Caco-2 (cell line): ENCODE data around the gene PPP1R9A. TPM values are rescaled to one million over a fixed set of nuclear protein-coding genes. Genes with fewer than 3 reads are reported as not detected.

Source experiments
- BruUV-seq: library from RNA; stranded (reverse); fragments of 400-500 nt; replicated peaks from 2 replicates; lab custom pipeline; 2021; lab: Mats Ljungman, UMichigan
- CTCF ChIA-PET: fragments of 300-600 bp; sonication (Branson Sonifier 250); formaldehyde crosslinking; loops from one replicate; lab custom pipeline; 2022; ENCODE audit warnings: antibody characterized with exemption; lab: Charles Lee
- POLR2A ChIA-PET: fragments of 300-600 bp; sonication (Branson Sonifier 250); formaldehyde crosslinking; loops from one replicate; lab custom pipeline; 2022; ENCODE audit warnings: antibody characterized with exemption; lab: Charles Lee
- DNase-seq, 2 experiments: peaks; one replicate each; pipeline versions ENCODE4 v3.0.0 to v3.0.0-alpha.2; 2020 to 2022
- H3K27me3 ChIP-seq: replicated peaks from 2 replicates; pipeline ENCODE4 v1.6.0; 2011; ENCODE audit warnings: low read length; ENCODE audit not compliant: control insufficient read depth, insufficient read depth
- H3K36me3 ChIP-seq: 2 replicates; pipeline ENCODE4 v1.5.1; 2011; ENCODE audit warnings: low read length; ENCODE audit not compliant: control insufficient read depth, insufficient read depth
- H3K4me1 ChIP-seq: fragments of 250-450 bp; sonication (Bioruptor Pico); 2 replicates; pipeline ENCODE4 v1.5.1; 2020; ENCODE audit warnings: mild to moderate bottlenecking
- H3K4me3 ChIP-seq: 2 replicates; pipeline ENCODE4 v1.5.1; 2011; ENCODE audit warnings: low read depth, mild to moderate bottlenecking, control low read depth, low read length
- H3K9me3 ChIP-seq: fragments of 250-450 bp; sonication (Bioruptor Pico); 2 replicates; pipeline ENCODE4 v1.5.1; 2020; ENCODE audit warnings: mild to moderate bottlenecking, moderate library complexity
- H3K27ac Mint-ChIP-seq: one replicate; pipeline ENCODE4 v1.8.0; 2022; ENCODE audit warnings: mixed read lengths; ENCODE audit not compliant: unreplicated experiment
- H3K27me3 Mint-ChIP-seq: one replicate; pipeline ENCODE4 v1.8.0; 2022; ENCODE audit warnings: mixed read lengths; ENCODE audit not compliant: insufficient read depth, unreplicated experiment
- H3K36me3 Mint-ChIP-seq: one replicate; pipeline ENCODE4 v1.8.0; 2022; ENCODE audit warnings: mild to moderate bottlenecking, mixed read lengths; ENCODE audit not compliant: insufficient read depth, unreplicated experiment
- H3K4me1 Mint-ChIP-seq: one replicate; pipeline ENCODE4 v1.8.0; 2022; ENCODE audit warnings: low read depth, mixed read lengths; ENCODE audit not compliant: unreplicated experiment
- H3K4me3 Mint-ChIP-seq: one replicate; pipeline ENCODE4 v1.8.0; 2022; ENCODE audit warnings: mild to moderate bottlenecking, moderate library complexity, mixed read lengths; ENCODE audit not compliant: unreplicated experiment
- H3K9me3 Mint-ChIP-seq: one replicate; pipeline ENCODE4 v1.8.0; 2022; ENCODE audit warnings: mixed read lengths; ENCODE audit not compliant: unreplicated experiment
- CTCF ChIP-seq, 2 experiments: fragments of 200-600 bp in 1 of 2; IDR thresholded peaks; 1 replicate in 1 of 2; 2 replicates in 1 of 2; pipeline versions ENCODE4 v1.5.1 to v1.8.0; 2011 to 2022; ENCODE audit warnings: antibody characterized with exemption in 1 of 2, control low read depth in 1 of 2, inconsistent platforms in 1 of 2, low read depth in 1 of 2, low read length in 1 of 2, mild to moderate bottlenecking in 1 of 2, moderate library complexity in 1 of 2; ENCODE audit not compliant: insufficient read depth in 1 of 2, severe bottlenecking in 1 of 2, unreplicated experiment in 1 of 2
- intact Hi-C: fragments of 100-400 bp; cut with micrococcal nuclease; formaldehyde crosslinking; loops from one replicate; pipeline ENCODE4 v1.10.0; 2022; ENCODE audit not compliant: unreplicated experiment
- total RNA-seq: library from RNA; stranded (reverse); gene quantifications from 2 replicates; pipeline ENCODE4 v1.2.3, GENCODE V29; 2022

PPP1R9A gene
- total RNA-seq, 1 experiment from 2014 or later: 37.4 TPM

GRCh38 chr7:94996369-94996768 is 89.0 kb downstream of the PPP1R9A start:
- Mint-ChIP-seq H3K4me1 (peaks cover 11% of the 10 kb centered on the region), H3K9me3 (peaks cover 1% of the 10 kb centered on the region), H3K4me3 (no peak overlapping the region), H3K27ac (no peak overlapping the region), H3K36me3 (no peaks in the 10 kb centered on the region), H3K27me3 (no peaks in the 10 kb centered on the region)
- BruUV-seq: no TSS peak
- Histone ChIP-seq H3K9me3 (no peaks in the 10 kb centered on the region), H3K36me3 (no peaks in the 10 kb centered on the region), H3K4me3 (no peak overlapping the region), H3K4me1 (peaks cover 37% of the 10 kb centered on the region), H3K27me3 (no peaks in the 10 kb centered on the region)
- intact Hi-C loops: no loop called here
- ChIA-PET POLR2A (no interaction called here), CTCF (no interaction called here)
- no peak for DNase-seq
- TF ChIP-seq CTCF (IDR thresholded peaks at IDR 0.05; ENCODE audit: insufficient read depth in 1 of 2, low read depth in 1 of 2, low read length in 1 of 2, severe bottlenecking in 1 of 2, unreplicated experiment in 1 of 2): no peak

GRCh38 chr7:94997547-94997946 is 90.2 kb downstream of the PPP1R9A start:
- no peaks in the 10 kb centered on the region for H3K9me3 Mint-ChIP-seq
- H3K36me3 Mint-ChIP-seq: no peaks in the 10 kb centered on the region
- H3K4me1 Mint-ChIP-seq: peaks cover 11% of the 10 kb centered on the region
- peak overlapping the region; percentile 38 for H3K27ac Mint-ChIP-seq
- CTCF ChIA-PET: interaction anchor here (0.6 kb wide), 1 partner anchor 341 kb away, joined by 3 read pairs; no protein-coding TSS in a partner anchor
- no peaks in the 10 kb centered on the region for H3K27me3 Mint-ChIP-seq
- BruUV-seq: no TSS peak
- Histone ChIP-seq H3K36me3 (no peaks in the 10 kb centered on the region), H3K27me3 (no peaks in the 10 kb centered on the region), H3K4me3 (no peak overlapping the region), H3K4me1 (peaks cover 37% of the 10 kb centered on the region), H3K9me3 (no peaks in the 10 kb centered on the region)
- POLR2A ChIA-PET: no interaction called here
- intact Hi-C loops: no loop called here
- no peak for TF ChIP-seq CTCF (IDR thresholded peaks at IDR 0.05; ENCODE audit: insufficient read depth in 1 of 2, low read depth in 1 of 2, low read length in 1 of 2, severe bottlenecking in 1 of 2, unreplicated experiment in 1 of 2)
- H3K4me3 Mint-ChIP-seq: no peak overlapping the region
- DNase-seq: no peak

- Mint-ChIP-seq H3K36me3 (no peaks in the 10 kb centered on the region), H3K4me1 (peaks cover 11% of the 10 kb centered on the region), H3K9me3 (no peaks in the 10 kb centered on the region), H3K27ac (no peak overlapping the region), H3K27me3 (no peaks in the 10 kb centered on the region), H3K4me3 (no peak overlapping the region)
- no peak for DNase-seq
- H3K36me3 ChIP-seq: no peaks in the 10 kb centered on the region
- H3K9me3 ChIP-seq: no peaks in the 10 kb centered on the region
- BruUV-seq: no TSS peak
- ChIA-PET POLR2A (no interaction called here), CTCF (no interaction called here)
- TF ChIP-seq CTCF (IDR thresholded peaks at IDR 0.05; ENCODE audit: insufficient read depth in 1 of 2, low read depth in 1 of 2, low read length in 1 of 2, severe bottlenecking in 1 of 2, unreplicated experiment in 1 of 2): no peak
- intact Hi-C loops: no loop called here
- no peaks in the 10 kb centered on the region for H3K27me3 ChIP-seq
- H3K4me3 ChIP-seq: no peak overlapping the region
- H3K4me1 ChIP-seq: peaks cover 32% of the 10 kb centered on the region
Measured at GRCh38 chr7:94998266-94999068, 91.1 kb downstream of the PPP1R9A start.
